Neural crest cell (in vitro differentiated cells): ENCODE results near the gene STIP1. TPM values are rescaled to one million over a fixed set of nuclear protein-coding genes. Genes with fewer than 3 reads are reported as not detected.
"Not testable (repeated sequence)": the region's sequence is repeated elsewhere in the genome, so short reads cannot be mapped to it uniquely, and the experiment has no call there.

Source experiments
- DNase-seq: peaks from one replicate; pipeline ENCODE4 v3.0.0; 2021; ENCODE audit warnings: low read depth, mixed read lengths, low spot score
- H3K27ac Mint-ChIP-seq: one replicate; pipeline ENCODE4 v1.8.0; 2021; ENCODE audit warnings: mild to moderate bottlenecking, mixed read lengths; ENCODE audit not compliant: unreplicated experiment
- H3K27me3 Mint-ChIP-seq: 2 replicates; pipeline ENCODE4 v1.8.0; 2021; ENCODE audit warnings: low read depth, mild to moderate bottlenecking, mixed read lengths
- H3K36me3 Mint-ChIP-seq: 2 replicates; pipeline ENCODE4 v1.8.0; 2021; ENCODE audit warnings: low read depth, mild to moderate bottlenecking, mixed read lengths
- H3K4me1 Mint-ChIP-seq: 2 replicates; pipeline ENCODE4 v1.8.0; 2021; ENCODE audit warnings: mixed read lengths
- H3K4me3 Mint-ChIP-seq: one replicate; pipeline ENCODE4 v1.8.0; 2021; ENCODE audit warnings: mild to moderate bottlenecking, mixed read lengths
- H3K9me3 Mint-ChIP-seq: 2 replicates; pipeline ENCODE4 v1.8.0; 2021; ENCODE audit warnings: mixed read lengths
- CTCF ChIP-seq: fragments of 200-600 bp; sonication (generic); conservative IDR thresholded peaks from 2 replicates; pipeline ENCODE4 v1.5.0; 2021; ENCODE audit warnings: antibody characterized with exemption, mild to moderate bottlenecking
- total RNA-seq: library from RNA; stranded (reverse); gene quantifications from 2 replicates; pipeline ENCODE4 v1.2.1, GENCODE V29; 2021

Gene STIP1
- total RNA-seq, 1 donor from 2014 or later: 296 TPM

DNA sequence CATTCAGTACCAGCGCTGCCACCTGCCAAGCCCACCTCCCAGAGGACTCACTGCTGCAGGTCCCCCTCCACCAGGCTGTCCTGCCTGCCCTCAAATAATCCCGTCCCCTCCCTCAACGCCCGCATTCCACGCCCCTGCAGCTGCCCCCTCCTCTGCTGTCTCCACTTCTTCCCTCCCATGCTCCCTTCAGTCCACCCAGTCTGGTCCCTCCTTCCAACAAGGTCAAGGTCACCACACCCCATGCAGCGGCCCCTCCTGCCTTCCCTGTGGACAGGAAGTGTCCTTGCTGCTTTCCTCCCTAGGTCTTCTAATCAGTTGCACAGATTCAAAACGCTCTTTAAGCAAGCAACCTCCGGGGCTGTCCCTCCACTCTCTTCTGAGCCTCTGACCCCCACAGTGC is 32.2 kb upstream of the STIP1 start:
- peak overlapping the region; percentile 47 for H3K27ac Mint-ChIP-seq

DNA sequence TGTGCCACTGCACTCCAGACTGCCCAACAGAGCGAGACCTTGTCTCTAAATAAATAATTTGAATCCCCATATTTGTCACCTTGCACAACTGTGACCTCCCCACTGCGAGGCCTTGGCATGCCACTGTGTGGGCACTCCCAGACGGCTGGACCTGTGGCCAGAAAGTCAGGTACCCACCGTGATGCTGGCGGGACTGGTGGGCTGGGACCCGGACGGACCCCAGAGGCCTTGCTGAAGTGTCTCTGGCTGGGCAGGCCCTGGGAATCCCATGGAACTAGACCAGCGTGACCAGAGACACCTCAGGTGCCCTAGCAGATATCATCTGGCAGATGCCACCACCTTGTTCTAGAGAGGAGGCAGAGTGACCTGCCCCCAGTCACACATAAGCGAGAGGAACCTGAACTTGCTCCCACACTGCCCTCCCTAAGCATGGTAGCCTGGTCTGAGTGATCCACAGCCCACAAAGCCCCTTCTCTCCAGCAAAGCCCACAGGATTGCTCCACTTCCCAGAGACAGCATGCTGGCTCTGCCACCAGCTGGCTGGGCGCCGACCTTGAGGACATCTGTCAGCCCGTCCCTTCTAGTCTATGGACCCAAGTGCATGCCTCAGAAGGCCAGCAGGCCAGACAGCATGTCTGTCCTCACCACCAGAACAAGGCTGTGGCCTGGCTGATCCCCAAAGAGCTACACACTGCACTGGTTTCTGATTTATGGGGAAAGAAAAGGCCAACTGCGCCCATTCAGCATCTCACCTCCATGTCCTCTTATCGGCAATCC is 29.5 kb upstream of the STIP1 start:
- DNase-seq: no peak

More for the DNA sequence above, 32.2 kb upstream of the STIP1 start:
- TF ChIP-seq CTCF: no peak
- H3K27me3 Mint-ChIP-seq: peaks cover 5% of the 10 kb centered on the region
- no peak for DNase-seq
- H3K36me3 Mint-ChIP-seq: no peaks in the 10 kb centered on the region
- H3K4me3 Mint-ChIP-seq: peak overlapping the region; percentile 27
- peaks cover 9% of the 10 kb centered on the region for H3K4me1 Mint-ChIP-seq
- H3K9me3 Mint-ChIP-seq: no peaks in the 10 kb centered on the region

GRCh38 chr11:64157631-64158394 is 28.2 kb upstream of the STIP1 start:
- Mint-ChIP-seq H3K27ac (peak overlapping the region; percentile 84), H3K36me3 (no peaks in the 10 kb centered on the region), H3K27me3 (peaks cover 5% of the 10 kb centered on the region), H3K4me1 (peaks cover 9% of the 10 kb centered on the region), H3K9me3 (no peaks in the 10 kb centered on the region), H3K4me3 (no peak overlapping the region)
- DNase-seq: no peak
- no peak for TF ChIP-seq CTCF

More for the DNA sequence above, 29.5 kb upstream of the STIP1 start:
- no peak overlapping the region for H3K4me3 Mint-ChIP-seq
- no peak for TF ChIP-seq CTCF
- no peak overlapping the region for H3K27ac Mint-ChIP-seq
- H3K27me3 Mint-ChIP-seq: peaks cover 5% of the 10 kb centered on the region
- H3K36me3 Mint-ChIP-seq: no peaks in the 10 kb centered on the region
- no peaks in the 10 kb centered on the region for H3K9me3 Mint-ChIP-seq
- H3K4me1 Mint-ChIP-seq: peaks cover 9% of the 10 kb centered on the region

DNA sequence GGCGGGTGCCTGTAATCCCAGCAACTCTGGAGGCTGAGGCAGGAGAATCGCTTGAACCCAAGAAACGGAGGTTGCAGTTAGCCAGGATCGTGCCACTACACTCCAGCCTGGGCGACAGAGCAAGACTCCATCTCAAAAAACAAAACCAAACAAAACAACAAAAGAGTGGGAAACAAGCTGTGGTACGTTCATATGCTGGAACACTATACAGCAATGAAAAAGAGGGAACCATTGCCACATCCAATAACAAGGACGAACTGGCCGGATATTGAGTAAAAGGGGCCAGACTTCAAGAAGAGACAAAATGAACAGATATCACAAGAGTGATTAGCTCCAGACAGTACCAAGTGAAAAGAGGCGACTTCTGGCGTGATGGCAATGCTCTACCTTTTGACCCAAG is 24.9 kb upstream of the STIP1 start:
- Mint-ChIP-seq H3K9me3 (no peaks in the 10 kb centered on the region), H3K27ac (no peak overlapping the region), H3K4me3 (no peak overlapping the region), H3K4me1 (peaks cover 12% of the 10 kb centered on the region), H3K27me3 (no peaks in the 10 kb centered on the region), H3K36me3 (no peaks in the 10 kb centered on the region)
- DNase-seq: no peak
- TF ChIP-seq CTCF: no peak

DNA sequence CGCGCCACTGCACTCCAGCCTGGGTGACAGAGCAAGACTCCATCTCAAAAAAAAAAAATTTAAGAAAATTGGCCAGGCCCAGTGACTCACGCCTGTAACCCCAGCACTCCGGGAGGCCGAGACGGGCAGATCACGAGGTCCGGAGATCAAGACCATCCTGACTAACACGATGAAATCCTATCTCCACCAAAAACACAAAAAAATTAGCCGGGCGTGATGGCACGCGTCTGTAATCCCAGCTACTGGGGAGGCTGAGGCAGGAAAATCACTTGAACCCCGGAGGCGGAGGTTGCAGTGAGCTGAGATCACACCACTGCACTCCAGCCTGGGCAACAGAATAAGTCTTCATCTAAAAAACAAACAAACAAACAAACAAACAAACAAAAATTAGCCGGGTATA is 23.2 kb upstream of the STIP1 start:
- not testable (repeated sequence) for H3K9me3 Mint-ChIP-seq, H3K27me3 Mint-ChIP-seq, H3K36me3 Mint-ChIP-seq, H3K4me3 Mint-ChIP-seq, DNase-seq, H3K27ac Mint-ChIP-seq
- peaks cover 17% of the 10 kb centered on the region for H3K4me1 Mint-ChIP-seq

- no peak for TF ChIP-seq CTCF
- no peak for DNase-seq
- no peak overlapping the region for H3K27ac Mint-ChIP-seq
- H3K4me1 Mint-ChIP-seq: peaks cover 24% of the 10 kb centered on the region
- no peaks in the 10 kb centered on the region for H3K36me3 Mint-ChIP-seq
- H3K9me3 Mint-ChIP-seq: no peaks in the 10 kb centered on the region
- H3K4me3 Mint-ChIP-seq: peak overlapping the region; percentile 82
- no peaks in the 10 kb centered on the region for H3K27me3 Mint-ChIP-seq
These were observed 22.0 kb upstream of the STIP1 start for GRCh38 chr11:64163951-64164350.
